Esophagus squamous epithelium (tissue), 5 donors: Measurements from ENCODE around the gene UNC5B. TPM values are rescaled to one million over a fixed set of nuclear protein-coding genes. Genes with fewer than 3 reads are reported as not detected.

ENCODE experiments used
- DNase-seq: peaks from one replicate; lab custom pipeline; 2025; lab: John Stamatoyannopoulos, UW
- H3K27ac ChIP-seq, 4 donors: fragments of 200-600 bp; sonication (generic); one replicate each; pipeline ENCODE4 v1.5.1; 2016 to 2019; ENCODE audit warnings: mild to moderate bottlenecking in 1 of 4
- H3K27me3 ChIP-seq, 4 donors: fragments of 200-600 bp; sonication (generic); 1 replicate in 3 of 4; 2 replicates in 1 of 4; pipeline versions ENCODE4 v1.5.1 to v1.6.0; 2017 to 2021; ENCODE audit warnings: antibody characterized with exemption in 1 of 4
- H3K36me3 ChIP-seq, 3 donors: fragments of 200-600 bp; sonication (generic); one replicate each; pipeline ENCODE4 v1.5.1; 2016 to 2019
- H3K4me1 ChIP-seq, 3 donors: fragments of 200-600 bp; sonication (generic); one replicate each; pipeline ENCODE4 v1.5.1; 2017 to 2019
- H3K4me3 ChIP-seq, 4 donors: fragments of 200-600 bp; sonication (generic); 1 replicate in 3 of 4; 2 replicates in 1 of 4; pipeline ENCODE4 v1.5.1; 2016 to 2019; ENCODE audit warnings: mild to moderate bottlenecking in 2 of 4, moderate library complexity in 1 of 4
- H3K9me3 ChIP-seq, 3 donors: fragments of 200-600 bp; sonication (generic); one replicate each; pipeline ENCODE4 v1.5.1; 2016 to 2019
- POLR2A ChIP-seq, 4 donors: fragments of 450-650 bp; IDR thresholded peaks; one replicate each; pipeline ENCODE4 v1.6.1; 2017; ENCODE audit warnings: antibody characterized with exemption in 4 of 4, mild to moderate bottlenecking in 4 of 4, moderate library complexity in 3 of 4
- WGBS, 2 donors: methylation state at CpG; one replicate each; pipeline ENCODE4 v1.1.5; 2018; 5-methylcytosine and 5-hydroxymethylcytosine counted together
- intact Hi-C: fragments of 100-400 bp; cut with DNase I; formaldehyde crosslinking; loops from one replicate; pipeline ENCODE4 v1.15.0; 2022
- total RNA-seq, 4 donors: library from RNA; depleted of rRNA; stranded (reverse); fragments of >200 nt; gene quantifications; one replicate each; pipeline ENCODE4 v1.1.0, GENCODE V29; 2016
- TF ChIP-seq, protein P1 (sequence below), 6 experiments: fragments of 450-650 bp in 4 of 6; fragments of 200-600 bp in 2 of 6; sonication (generic) in 2 of 6; IDR thresholded peaks; one replicate each; pipeline ENCODE4 v1.5.1; 2016 to 2019; ENCODE audit warnings: antibody characterized with exemption in 6 of 6, mild to moderate bottlenecking in 4 of 6, moderate library complexity in 4 of 6
- donor health status: DM: yes; HTN: yes; CAD: no.

The UNC5B gene
- total RNA-seq, 4 donors from 2014 or later, result 18.9 to 48.1 (median 28.4) TPM

- peaks cover 0 to 23% (median 0%) of the 10 kb centered on the region in 3 donors for H3K36me3 ChIP-seq
- DNase-seq, result no peak
- no peaks in the 10 kb centered on the region for H3K27me3 ChIP-seq
- intact Hi-C loops, result no loop called here
- no peak overlapping the region for H3K4me3 ChIP-seq
- no peak overlapping the region for H3K27ac ChIP-seq
- no peak for TF ChIP-seq POLR2A (IDR thresholded peaks at IDR 0.05)
- TF ChIP-seq, protein P1, sequence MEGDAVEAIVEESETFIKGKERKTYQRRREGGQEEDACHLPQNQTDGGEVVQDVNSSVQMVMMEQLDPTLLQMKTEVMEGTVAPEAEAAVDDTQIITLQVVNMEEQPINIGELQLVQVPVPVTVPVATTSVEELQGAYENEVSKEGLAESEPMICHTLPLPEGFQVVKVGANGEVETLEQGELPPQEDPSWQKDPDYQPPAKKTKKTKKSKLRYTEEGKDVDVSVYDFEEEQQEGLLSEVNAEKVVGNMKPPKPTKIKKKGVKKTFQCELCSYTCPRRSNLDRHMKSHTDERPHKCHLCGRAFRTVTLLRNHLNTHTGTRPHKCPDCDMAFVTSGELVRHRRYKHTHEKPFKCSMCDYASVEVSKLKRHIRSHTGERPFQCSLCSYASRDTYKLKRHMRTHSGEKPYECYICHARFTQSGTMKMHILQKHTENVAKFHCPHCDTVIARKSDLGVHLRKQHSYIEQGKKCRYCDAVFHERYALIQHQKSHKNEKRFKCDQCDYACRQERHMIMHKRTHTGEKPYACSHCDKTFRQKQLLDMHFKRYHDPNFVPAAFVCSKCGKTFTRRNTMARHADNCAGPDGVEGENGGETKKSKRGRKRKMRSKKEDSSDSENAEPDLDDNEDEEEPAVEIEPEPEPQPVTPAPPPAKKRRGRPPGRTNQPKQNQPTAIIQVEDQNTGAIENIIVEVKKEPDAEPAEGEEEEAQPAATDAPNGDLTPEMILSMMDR (IDR thresholded peaks at IDR 0.05), result no peak
- no peaks in the 10 kb centered on the region for H3K9me3 ChIP-seq
- WGBS, 2 donors, result 78 to 90% methylated on average over 7 to 8 of the region's 15 CpGs
- peaks cover 6 to 28% (median 18%) of the 10 kb centered on the region in 3 donors for H3K4me1 ChIP-seq
Measured at GRCh38 chr10:71335173-71335708, 122.9 kb downstream of the UNC5B start.

GRCh38 chr10:71336632-71337031 lies 124.3 kb downstream of the UNC5B start:
- H3K9me3 ChIP-seq, result no peaks in the 10 kb centered on the region
- WGBS, 2 donors, result 81 to 86% methylated on average over 5 to 6 of the region's 6 CpGs
- no peaks in the 10 kb centered on the region for H3K27me3 ChIP-seq
- DNase-seq, result no peak
- peaks cover 0 to 23% (median 0%) of the 10 kb centered on the region in 3 donors for H3K36me3 ChIP-seq
- peaks cover 6 to 28% (median 18%) of the 10 kb centered on the region in 3 donors for H3K4me1 ChIP-seq
- no peak for TF ChIP-seq POLR2A (IDR thresholded peaks at IDR 0.05)
- TF ChIP-seq, protein P1 (IDR thresholded peaks at IDR 0.05), result no peak
- no peak overlapping the region for H3K4me3 ChIP-seq
- intact Hi-C loops, result no loop called here
- H3K27ac ChIP-seq, result no peak overlapping the region

DNA sequence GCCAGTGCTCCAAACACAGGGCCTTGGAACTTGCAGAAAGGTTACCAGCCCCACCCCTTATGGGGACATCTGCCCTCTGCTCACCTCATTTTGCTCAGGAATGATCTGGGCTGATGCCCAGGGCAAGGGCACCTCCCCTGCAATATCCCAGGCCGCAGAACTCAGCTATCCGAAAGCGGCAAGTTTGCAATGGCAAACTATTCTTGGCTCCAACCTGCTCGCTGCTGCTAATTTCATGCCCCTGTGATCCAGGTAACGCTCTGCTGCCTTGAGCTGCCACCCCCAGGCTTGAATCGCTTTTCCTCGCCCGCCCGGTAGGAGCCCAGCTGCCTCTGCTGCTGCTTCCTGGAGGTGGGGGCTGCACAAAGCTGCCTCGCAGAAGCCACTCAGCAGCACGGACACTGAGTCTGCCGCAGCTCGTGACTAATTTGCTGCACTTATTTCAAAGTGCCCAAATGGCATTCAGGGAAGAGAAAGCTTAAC lies 124.9 kb downstream of the UNC5B start:
- no peak overlapping the region for H3K27ac ChIP-seq
- no peaks in the 10 kb centered on the region for H3K9me3 ChIP-seq
- no peak for DNase-seq
- peaks cover 0 to 23% (median 0%) of the 10 kb centered on the region in 3 donors for H3K36me3 ChIP-seq
- no peaks in the 10 kb centered on the region for H3K27me3 ChIP-seq
- WGBS, 2 donors, result 94 to 95% methylated on average over 5 to 13 of the region's 13 CpGs
- TF ChIP-seq, protein P1 (IDR thresholded peaks at IDR 0.05), result no peak
- no peak for TF ChIP-seq POLR2A (IDR thresholded peaks at IDR 0.05)
- H3K4me1 ChIP-seq, result peaks cover 6 to 28% (median 18%) of the 10 kb centered on the region in 3 donors
- no peak overlapping the region for H3K4me3 ChIP-seq
- intact Hi-C loops, result no loop called here

DNA sequence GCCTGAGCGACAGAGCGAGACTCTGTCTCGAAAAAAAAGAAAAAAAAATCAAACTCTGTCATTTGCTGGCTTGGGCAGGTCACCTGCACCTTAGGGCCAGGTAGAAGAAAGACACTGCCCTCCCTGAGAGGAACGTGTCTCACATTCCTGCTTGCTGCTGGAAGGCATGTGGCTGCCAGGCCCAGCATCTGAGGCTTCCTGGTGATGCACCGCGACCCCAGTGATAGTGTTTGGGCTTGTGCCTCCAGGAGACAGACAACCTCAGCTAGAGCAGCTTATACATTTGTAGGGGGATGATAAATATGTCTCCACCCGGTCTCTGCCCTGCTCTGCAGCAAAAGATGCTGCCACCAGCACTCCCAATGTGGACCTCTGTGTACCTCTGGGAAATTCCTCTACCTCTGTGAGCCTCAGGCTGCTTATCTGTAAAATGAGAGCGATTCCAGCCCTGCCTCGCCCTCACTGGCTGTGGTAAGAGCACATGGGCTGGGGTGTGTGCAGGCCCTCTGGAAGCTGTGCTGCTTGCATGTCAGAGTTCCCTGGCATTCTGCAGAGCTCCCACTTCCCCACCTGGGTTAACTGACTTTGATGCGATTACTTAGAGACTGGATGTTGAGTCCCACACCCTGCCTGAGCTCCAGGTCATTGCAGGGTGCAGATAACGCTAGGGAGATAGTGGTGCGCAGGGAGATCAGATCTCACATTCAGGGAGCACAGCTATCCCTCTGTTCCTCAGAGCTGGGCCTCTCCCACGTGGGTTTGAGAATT lies 126.5 kb downstream of the UNC5B start:
- 72 to 86% methylated on average over 10 of the region's 13 CpGs for WGBS, 2 donors
- Histone ChIP-seq H3K9me3 (no peaks in the 10 kb centered on the region), H3K27me3 (no peaks in the 10 kb centered on the region), H3K36me3 (peaks cover 0 to 23% (median 0%) of the 10 kb centered on the region in 3 donors), H3K4me1 (peaks cover 0 to 30% (median 6%) of the 10 kb centered on the region in 3 donors), H3K27ac (no peak overlapping the region), H3K4me3 (no peak overlapping the region)
- intact Hi-C loops, result no loop called here
- DNase-seq, result no peak
- TF ChIP-seq, protein P1 (IDR thresholded peaks at IDR 0.05), result no peak
- no peak for TF ChIP-seq POLR2A (IDR thresholded peaks at IDR 0.05)
